NCI-H510A treated with DMSO at 0.1 percent for 48 hours (cell line): ENCODE results near the gene ACAP1.

Experiments
- DNase-seq: peaks from one replicate; lab custom pipeline; 2025; lab: John Stamatoyannopoulos, UW

Gene ACAP1

GRCh38 chr17:7388856-7389255, 52.5 kb downstream of the ACAP1 start:
- DNase-seq = no peak

DNA sequence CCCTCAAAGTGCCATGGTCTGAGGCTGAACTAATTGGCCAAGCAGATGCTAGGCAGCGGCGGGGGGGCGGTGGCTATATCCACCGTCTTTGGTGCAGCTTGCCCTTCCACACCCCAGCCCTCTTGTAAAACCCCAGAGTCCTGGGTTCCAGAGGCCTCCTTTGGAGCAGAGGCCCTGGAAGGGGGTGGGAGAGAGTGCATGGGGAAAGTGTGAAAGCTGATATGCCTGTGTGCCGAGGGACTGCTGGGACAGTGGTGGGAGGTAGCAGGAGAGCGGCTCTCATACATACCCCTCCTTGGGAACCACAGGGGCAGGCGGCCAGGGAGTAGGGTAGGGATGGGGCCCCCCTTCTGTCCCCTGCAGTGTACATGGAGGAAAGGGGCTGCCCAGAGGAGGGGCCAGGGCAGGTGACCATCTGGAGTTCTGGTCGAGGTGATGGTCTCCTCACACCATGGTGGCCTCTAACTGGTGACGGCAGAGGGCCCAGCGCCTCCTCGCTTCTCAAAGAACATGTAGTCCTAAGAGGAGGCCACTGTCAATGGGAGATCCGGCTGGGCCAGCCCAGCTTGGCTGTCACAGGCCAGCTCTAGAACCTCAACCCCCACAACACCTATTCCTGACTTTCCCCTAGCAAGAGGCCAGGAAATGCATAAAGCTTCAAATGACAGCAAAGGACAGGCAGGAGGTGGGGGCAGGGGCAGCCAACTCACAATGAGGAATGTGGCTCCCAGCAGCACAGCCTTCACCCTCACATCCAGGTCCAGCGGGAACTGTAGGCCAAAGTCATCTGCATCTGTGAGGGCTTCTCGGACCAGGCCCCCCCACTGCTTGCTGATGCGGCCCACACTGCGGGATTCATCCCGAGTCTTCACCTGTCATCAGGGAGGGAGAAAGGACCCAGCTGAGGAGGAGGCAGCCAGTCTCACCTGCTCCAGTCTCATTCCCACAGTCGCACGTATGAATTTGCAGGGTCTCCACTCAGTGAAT, 53.9 kb downstream of the ACAP1 start:
- DNase-seq = no peak

- no peak for DNase-seq
These were observed 55.0 kb downstream of the ACAP1 start for GRCh38 chr17:7391307-7391706.

DNA sequence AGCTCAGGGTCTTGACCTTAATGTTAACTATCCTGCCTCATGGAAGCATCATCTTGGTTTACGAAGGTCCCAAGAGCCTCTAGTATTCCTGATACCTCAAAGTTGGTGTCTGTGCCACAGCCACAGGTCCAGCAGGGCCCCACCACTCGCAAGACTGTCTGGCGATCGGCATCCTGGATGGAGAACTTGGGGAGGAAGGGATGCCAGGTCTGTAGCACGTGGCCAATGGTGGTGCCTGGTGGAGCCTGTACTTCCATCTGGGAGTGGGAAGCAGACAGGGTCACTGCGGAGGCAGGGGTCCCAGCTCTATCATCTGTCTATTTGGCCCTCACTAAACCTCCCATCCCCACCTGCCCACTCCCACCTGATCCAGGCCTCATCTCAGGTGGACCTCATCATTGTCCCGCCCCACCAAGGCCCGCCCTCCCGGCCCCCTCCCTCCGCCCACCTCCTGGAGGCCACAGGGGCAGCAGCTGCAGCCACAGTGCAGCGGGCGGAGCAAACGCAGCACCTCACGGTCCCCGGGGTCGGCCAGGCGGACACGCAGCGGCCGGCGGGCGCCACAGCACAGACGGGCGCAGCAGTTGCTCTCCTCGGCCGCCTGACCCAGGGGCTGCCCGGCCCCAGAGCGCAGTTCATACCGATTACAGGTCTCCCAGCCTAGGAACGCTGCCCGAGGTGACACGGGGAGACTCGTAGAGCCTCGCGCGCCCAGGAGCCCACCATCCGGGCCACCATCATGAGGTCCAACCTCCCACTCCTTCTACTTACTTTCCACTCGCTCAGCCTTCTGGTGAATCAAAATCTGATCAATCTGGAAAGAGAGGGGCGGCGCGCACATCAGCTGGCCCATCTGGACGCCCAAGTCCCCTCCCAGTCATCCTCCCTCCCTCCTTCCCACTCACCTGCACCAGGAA, 56.6 kb downstream of the ACAP1 start:
- no peak for DNase-seq

DNA sequence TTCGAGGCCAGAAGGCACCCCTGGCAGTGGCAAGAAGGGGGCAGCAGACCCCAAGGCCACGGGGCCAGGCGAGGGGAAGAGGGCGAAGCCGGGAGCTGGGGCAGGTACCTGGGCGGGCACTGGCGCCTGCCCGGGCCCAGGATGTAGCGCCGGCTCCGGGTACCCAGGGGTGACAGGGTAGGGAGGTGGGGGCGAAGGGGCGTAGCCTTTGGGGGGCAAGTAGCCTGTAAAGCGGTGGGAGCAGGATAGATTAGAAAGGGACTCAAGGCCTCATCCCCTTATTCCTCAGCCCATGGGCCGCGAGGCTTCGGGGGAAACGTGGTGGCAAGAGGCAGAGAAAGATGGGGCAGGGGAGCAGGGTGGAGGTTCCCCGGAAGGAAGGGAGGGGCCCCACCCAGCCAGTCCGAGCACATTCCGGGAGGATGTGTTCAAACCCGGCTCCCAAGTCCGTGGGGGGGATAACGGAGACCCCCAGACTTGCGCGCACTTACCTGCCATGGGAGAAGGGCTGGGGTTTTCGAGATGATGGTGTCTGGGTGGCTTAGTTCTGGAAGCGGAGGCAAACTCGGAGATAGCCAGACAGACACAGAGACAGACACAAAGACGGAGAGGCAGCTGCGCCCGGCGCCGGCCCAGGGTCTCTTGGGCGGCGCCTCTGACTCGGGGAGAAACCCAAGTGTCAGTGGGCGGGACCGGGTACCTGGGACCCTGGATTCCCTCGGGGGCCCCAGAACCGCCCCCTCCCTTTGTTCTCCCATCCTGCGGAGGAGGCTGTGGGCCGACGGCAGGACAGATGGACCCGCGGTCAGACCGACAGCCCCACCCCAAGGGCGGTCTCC, 57.5 kb downstream of the ACAP1 start:
- peak; percentile 57 for DNase-seq

- peak; percentile 78 for DNase-seq
These were observed 58.3 kb downstream of the ACAP1 start, which contains the start of gene PLSCR3 for GRCh38 chr17:7394452-7395191. TSS of gene PLSCR3 (minus strand) at chr17:7394525. CDS start at chr17:7394110, 415 bp downstream.

- no peak for DNase-seq
These were observed 59.8 kb downstream of the ACAP1 start for GRCh38 chr17:7396147-7396546.

DNA sequence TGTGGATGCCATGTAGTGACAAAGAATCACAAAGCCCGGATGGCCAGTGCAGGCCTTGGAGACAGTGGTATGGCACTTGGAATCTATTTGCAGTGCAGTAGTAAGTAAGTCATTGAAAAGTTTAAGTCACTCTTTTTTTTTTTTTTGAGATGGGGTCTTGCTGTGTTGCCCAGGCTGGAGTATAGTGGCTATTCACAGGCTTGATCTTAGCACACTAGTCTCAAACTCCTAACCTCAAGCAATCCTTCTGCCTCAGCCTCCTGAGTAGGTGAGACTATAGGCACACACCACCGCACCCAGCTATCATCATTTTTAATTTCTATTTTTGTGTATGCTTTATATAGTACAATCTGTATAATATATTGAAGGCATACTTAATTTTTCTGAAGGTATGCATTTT, 62.3 kb downstream of the ACAP1 start:
- no peak for DNase-seq
